CD14-positive monocyte (primary cell): ENCODE data around the gene NOC2L. TPM values are rescaled to one million over a fixed set of nuclear protein-coding genes. Genes with fewer than 3 reads are reported as not detected.

Experiments used
- DNase-seq, 3 donors: peaks; one replicate each; pipeline ENCODE4 v3.0.0-alpha.2; 2011 to 2022
- H2AFZ ChIP-seq: 2 replicates; pipeline ENCODE4 v1.6.0; 2012; ENCODE audit warnings: mild to moderate bottlenecking, low read depth, low read length, inconsistent platforms; ENCODE audit not compliant: insufficient read depth, poor library complexity, severe bottlenecking
- H3K27ac ChIP-seq, 2 donors: 1 replicate in 1 of 2; 2 replicates in 1 of 2; pipeline ENCODE4 v1.5.1; 2012 to 2013; ENCODE audit warnings: low read length in 2 of 2, control low read depth in 1 of 2, inconsistent platforms in 1 of 2, low read depth in 1 of 2, mild to moderate bottlenecking in 1 of 2
- H3K27me3 ChIP-seq, 2 donors: one replicate each; pipeline versions ENCODE4 v1.6.0 to v1.6.1; 2011 to 2013; ENCODE audit warnings: low read length in 2 of 2; ENCODE audit not compliant: control insufficient read depth in 2 of 2, insufficient read depth in 2 of 2
- H3K36me3 ChIP-seq, 2 donors: replicated peaks in 1 of 2; 1 replicate in 1 of 2; 2 replicates in 1 of 2; pipeline versions ENCODE4 v1.5.1 to v1.6.1; 2012 to 2013; ENCODE audit warnings: low read length in 2 of 2, control low read depth in 1 of 2, inconsistent platforms in 1 of 2, mild to moderate bottlenecking in 1 of 2; ENCODE audit not compliant: insufficient read depth in 2 of 2, control insufficient read depth in 1 of 2
- H3K4me1 ChIP-seq, 2 donors: 1 replicate in 1 of 2; 2 replicates in 1 of 2; pipeline versions ENCODE4 v1.5.1 to v1.6.1; 2012 to 2013; ENCODE audit warnings: low read length in 2 of 2, control low read depth in 1 of 2, inconsistent platforms in 1 of 2, mild to moderate bottlenecking in 1 of 2, moderate library complexity in 1 of 2; ENCODE audit not compliant: insufficient read depth in 2 of 2, control insufficient read depth in 1 of 2
- H3K4me2 ChIP-seq: replicated peaks from 2 replicates; pipeline ENCODE3; 2012; ENCODE audit warnings: low read length, moderate library complexity, mild to moderate bottlenecking; ENCODE audit not compliant: poor library complexity, severe bottlenecking; ENCODE audit errors: extremely low read depth
- H3K4me3 ChIP-seq, 3 experiments: fragments of 200-600 bp in 1 of 3; sonication (generic) in 1 of 3; replicated peaks in 1 of 3; 1 replicate in 2 of 3; 2 replicates in 1 of 3; pipeline ENCODE4 v1.5.1; 2011 to 2013; ENCODE audit warnings: low read length in 3 of 3, mild to moderate bottlenecking in 3 of 3, control low read depth in 2 of 3, low read depth in 2 of 3, inconsistent platforms in 1 of 3, moderate library complexity in 1 of 3
- H3K79me2 ChIP-seq: 2 replicates; pipeline ENCODE4 v1.6.0; 2012; ENCODE audit warnings: mild to moderate bottlenecking, control low read depth, inconsistent platforms, low read length, moderate library complexity; ENCODE audit not compliant: insufficient read depth
- H3K9ac ChIP-seq: 2 replicates; pipeline ENCODE4 v1.6.0; 2017; ENCODE audit warnings: low read length, mild to moderate bottlenecking; ENCODE audit not compliant: insufficient read depth, poor library complexity, severe bottlenecking
- H3K9me3 ChIP-seq, 2 donors: replicated peaks in 1 of 2; 1 replicate in 1 of 2; 2 replicates in 1 of 2; pipeline versions ENCODE4 v1.5.1 to v1.6.1; 2012 to 2013; ENCODE audit warnings: low read length in 2 of 2, control low read depth in 1 of 2; ENCODE audit not compliant: control insufficient read depth in 1 of 2, insufficient read depth in 1 of 2
- H4K20me1 ChIP-seq: 2 replicates; pipeline ENCODE4 v1.6.0; 2012; ENCODE audit warnings: mild to moderate bottlenecking, low read length, control low read depth, moderate library complexity; ENCODE audit not compliant: insufficient read depth
- H3K27ac Mint-ChIP-seq, 7 donors: one replicate each; pipeline ENCODE4 v1.8.0; 2020; ENCODE audit warnings: mild to moderate bottlenecking in 7 of 7, mixed read lengths in 7 of 7, moderate library complexity in 6 of 7, inconsistent platforms in 2 of 7
- H3K27me3 Mint-ChIP-seq, 3 donors: one replicate each; pipeline ENCODE4 v1.8.0; 2021 to 2022; ENCODE audit warnings: low read depth in 3 of 3, mild to moderate bottlenecking in 3 of 3, mixed read lengths in 3 of 3, moderate library complexity in 3 of 3, inconsistent platforms in 1 of 3
- H3K36me3 Mint-ChIP-seq, 2 donors: one replicate each; pipeline ENCODE4 v1.8.0; 2020; ENCODE audit warnings: mixed read lengths in 2 of 2, inconsistent platforms in 1 of 2, mild to moderate bottlenecking in 1 of 2
- H3K4me1 Mint-ChIP-seq: one replicate; pipeline ENCODE4 v1.8.0; 2020; ENCODE audit warnings: mild to moderate bottlenecking, mixed read lengths
- H3K4me3 Mint-ChIP-seq, 2 donors: one replicate each; pipeline ENCODE4 v1.8.0; 2020; ENCODE audit warnings: mild to moderate bottlenecking in 2 of 2, mixed read lengths in 2 of 2, moderate library complexity in 1 of 2
- H3K9me3 Mint-ChIP-seq, 7 donors: one replicate each; pipeline ENCODE4 v1.8.0; 2020 to 2022; ENCODE audit warnings: mixed read lengths in 7 of 7, mild to moderate bottlenecking in 6 of 7, moderate library complexity in 6 of 7, inconsistent platforms in 2 of 7
- WGBS: methylation state at CpG from one replicate; pipeline ENCODE4 v1.1.5; 2013; ENCODE audit warnings: missing lambda C conversion rate; ENCODE audit not compliant: insufficient coverage; 5-methylcytosine and 5-hydroxymethylcytosine counted together
- intact Hi-C, 2 donors: fragments of 100-400 bp; cut with micrococcal nuclease; formaldehyde crosslinking; loops; one replicate each; pipeline versions ENCODE4 v1.15.0 to v1.15.1; 2023
- polyA plus RNA-seq, 3 donors: library from polyadenylated mRNA; depleted of rRNA in 1 of 3; unstranded in 2 of 3; stranded (reverse) in 1 of 3; fragments of 300-500 nt in 2 of 3; fragments of >200 nt in 1 of 3; fragmentation: Illumina TruSeq in 2 of 3; gene quantifications; 1 replicate in 2 of 3; 2 replicates in 1 of 3; pipeline ENCODE4 v1.2.3, GENCODE V29; 2012 to 2021
- TF ChIP-seq, protein P1 (sequence below): fragments of 200-600 bp; IDR thresholded peaks from one replicate; pipeline ENCODE4 v1.8.0; 2022; ENCODE audit warnings: antibody characterized with exemption, mild to moderate bottlenecking

Gene NOC2L
- polyA plus RNA-seq, 3 donors: 34.5 to 47.9 (median 35.8) TPM

DNA sequence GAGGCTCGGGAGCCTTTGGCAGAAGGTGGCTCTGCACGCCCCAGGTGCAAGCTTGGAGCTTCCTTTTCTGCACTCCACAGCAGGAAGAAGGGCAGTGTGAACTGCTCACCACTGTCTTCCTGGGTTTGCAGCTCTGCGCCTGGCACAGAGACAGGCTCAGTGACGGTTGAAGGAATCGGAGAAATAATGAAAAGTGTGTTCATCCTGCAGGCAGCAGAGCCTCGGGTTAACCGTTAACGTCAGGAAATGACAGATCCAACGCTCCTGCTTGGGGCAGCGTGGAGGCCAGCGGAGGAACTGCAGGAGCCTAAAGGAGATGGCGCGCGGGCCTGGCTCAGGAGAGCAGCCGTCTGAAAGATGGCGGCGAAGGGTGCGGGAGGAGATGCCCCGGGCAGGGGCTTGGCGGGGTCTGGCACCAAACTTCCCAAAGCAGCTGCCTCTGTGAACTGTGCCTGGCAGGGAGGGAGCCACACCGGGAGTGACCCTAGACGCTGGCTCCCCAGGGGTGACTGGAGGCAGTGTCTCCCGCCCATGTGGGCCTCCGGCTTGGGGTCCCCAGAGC, 46.2 kb downstream of the NOC2L start:
- peaks cover 0 to 16% of the 10 kb centered on the region in 2 donors for H3K27me3 ChIP-seq

DNA sequence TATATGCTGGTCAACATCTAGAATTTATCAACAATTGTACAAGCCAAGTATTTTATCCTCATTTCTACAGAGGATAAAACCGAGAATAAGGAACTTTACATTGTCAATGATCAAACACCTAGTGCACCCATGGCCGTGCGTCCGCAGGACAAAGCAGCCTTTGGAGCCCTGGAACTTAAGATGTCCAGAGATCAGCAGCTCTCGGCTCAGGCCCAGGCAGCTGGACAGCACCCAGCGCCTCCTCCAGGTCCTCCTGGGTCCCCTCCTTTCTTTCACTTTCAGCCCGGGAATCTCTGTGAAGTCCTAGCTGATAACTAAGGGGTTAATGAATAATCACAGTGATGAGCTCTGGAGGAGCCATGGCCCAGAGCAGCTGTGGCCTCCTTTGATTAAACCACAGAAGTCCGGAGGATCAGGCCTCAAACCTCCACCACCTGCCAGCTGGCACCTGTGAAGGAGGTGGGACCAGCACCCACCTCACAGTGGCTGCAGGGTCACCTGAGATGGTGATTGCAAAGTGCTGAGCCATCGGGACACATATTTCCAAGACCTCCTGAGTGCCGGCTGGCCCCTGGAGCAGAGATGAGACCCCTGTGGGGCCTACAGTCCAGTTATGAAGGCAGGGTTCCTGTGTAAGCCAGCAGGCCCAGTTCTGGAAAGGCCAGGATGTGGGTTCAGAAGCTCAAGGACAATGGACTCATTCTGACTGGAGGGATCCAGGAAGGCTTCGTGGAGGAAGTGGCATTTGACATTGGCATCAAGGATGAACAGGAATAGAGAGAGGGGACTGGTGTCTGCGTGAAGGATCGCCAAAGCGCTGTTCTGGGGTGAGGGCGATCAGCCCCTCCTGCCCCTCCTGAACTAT, 46.9 kb downstream of the NOC2L start:
- Mint-ChIP-seq H3K27me3 (peaks cover 23 to 56% (median 25%) of the 10 kb centered on the region in 3 donors), H3K9me3 (peaks cover 0 to 5% (median 2%) of the 10 kb centered on the region in 7 donors), H3K27ac (no peak overlapping the region), H3K4me1 (peaks cover 12% of the 10 kb centered on the region), H3K36me3 (no peaks in the 10 kb centered on the region), H3K4me3 (peak overlapping the region in 1 of 2 donors; percentile 60)
- Histone ChIP-seq H3K9me3 (no peaks in the 10 kb centered on the region), H3K4me1 (peaks cover under 1 to 3% of the 10 kb centered on the region in 2 donors), H4K20me1 (no peaks in the 10 kb centered on the region), H2AFZ (no peak overlapping the region), H3K36me3 (no peaks in the 10 kb centered on the region), H3K4me3 (no peak overlapping the region), H3K9ac (no peak overlapping the region), H3K27ac (no peak overlapping the region), H3K4me2 (no peak overlapping the region), H3K79me2 (no peaks in the 10 kb centered on the region), H3K27me3 (peaks cover 0 to 16% of the 10 kb centered on the region in 2 donors)
- no peak for DNase-seq
- TF ChIP-seq, protein P1, sequence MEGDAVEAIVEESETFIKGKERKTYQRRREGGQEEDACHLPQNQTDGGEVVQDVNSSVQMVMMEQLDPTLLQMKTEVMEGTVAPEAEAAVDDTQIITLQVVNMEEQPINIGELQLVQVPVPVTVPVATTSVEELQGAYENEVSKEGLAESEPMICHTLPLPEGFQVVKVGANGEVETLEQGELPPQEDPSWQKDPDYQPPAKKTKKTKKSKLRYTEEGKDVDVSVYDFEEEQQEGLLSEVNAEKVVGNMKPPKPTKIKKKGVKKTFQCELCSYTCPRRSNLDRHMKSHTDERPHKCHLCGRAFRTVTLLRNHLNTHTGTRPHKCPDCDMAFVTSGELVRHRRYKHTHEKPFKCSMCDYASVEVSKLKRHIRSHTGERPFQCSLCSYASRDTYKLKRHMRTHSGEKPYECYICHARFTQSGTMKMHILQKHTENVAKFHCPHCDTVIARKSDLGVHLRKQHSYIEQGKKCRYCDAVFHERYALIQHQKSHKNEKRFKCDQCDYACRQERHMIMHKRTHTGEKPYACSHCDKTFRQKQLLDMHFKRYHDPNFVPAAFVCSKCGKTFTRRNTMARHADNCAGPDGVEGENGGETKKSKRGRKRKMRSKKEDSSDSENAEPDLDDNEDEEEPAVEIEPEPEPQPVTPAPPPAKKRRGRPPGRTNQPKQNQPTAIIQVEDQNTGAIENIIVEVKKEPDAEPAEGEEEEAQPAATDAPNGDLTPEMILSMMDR: no peak
- 39% methylated on average over 11 of the region's 15 CpGs for WGBS
- intact Hi-C loops: no loop called here

More for the DNA sequence above, 46.2 kb downstream of the NOC2L start:
- Histone ChIP-seq H3K9ac (no peak overlapping the region), H2AFZ (no peak overlapping the region), H3K36me3 (no peaks in the 10 kb centered on the region), H3K4me2 (no peak overlapping the region), H3K27ac (no peak overlapping the region), H4K20me1 (no peaks in the 10 kb centered on the region), H3K79me2 (no peaks in the 10 kb centered on the region), H3K9me3 (no peaks in the 10 kb centered on the region), H3K4me1 (no peaks in the 10 kb centered on the region), H3K4me3 (no peak overlapping the region)
- TF ChIP-seq, protein P1: peak; percentile 25
- peaks cover 0 to 5% (median 2%) of the 10 kb centered on the region in 7 donors for H3K9me3 Mint-ChIP-seq
- H3K27me3 Mint-ChIP-seq: peaks cover 25 to 63% (median 31%) of the 10 kb centered on the region in 3 donors
- H3K4me1 Mint-ChIP-seq: peaks cover 10% of the 10 kb centered on the region
- H3K4me3 Mint-ChIP-seq: peak overlapping the region in 1 of 2 donors; percentile 60
- intact Hi-C loops: no loop called here
- H3K36me3 Mint-ChIP-seq: no peaks in the 10 kb centered on the region
- no peak for DNase-seq
- 29% methylated on average over 24 of the region's 24 CpGs for WGBS
- peak overlapping the region in 1 of 7 donors; percentile 48 for H3K27ac Mint-ChIP-seq
